GM19193 (cell line): ENCODE data around the gene HOXD4.

ENCODE experiments used
- POLR2A ChIP-seq: IDR thresholded peaks from 4 replicates; pipeline ENCODE4 v1.6.1; 2011; ENCODE audit not compliant: insufficient read depth, insufficient read length; ENCODE audit errors: extremely low read depth

Gene HOXD4

DNA sequence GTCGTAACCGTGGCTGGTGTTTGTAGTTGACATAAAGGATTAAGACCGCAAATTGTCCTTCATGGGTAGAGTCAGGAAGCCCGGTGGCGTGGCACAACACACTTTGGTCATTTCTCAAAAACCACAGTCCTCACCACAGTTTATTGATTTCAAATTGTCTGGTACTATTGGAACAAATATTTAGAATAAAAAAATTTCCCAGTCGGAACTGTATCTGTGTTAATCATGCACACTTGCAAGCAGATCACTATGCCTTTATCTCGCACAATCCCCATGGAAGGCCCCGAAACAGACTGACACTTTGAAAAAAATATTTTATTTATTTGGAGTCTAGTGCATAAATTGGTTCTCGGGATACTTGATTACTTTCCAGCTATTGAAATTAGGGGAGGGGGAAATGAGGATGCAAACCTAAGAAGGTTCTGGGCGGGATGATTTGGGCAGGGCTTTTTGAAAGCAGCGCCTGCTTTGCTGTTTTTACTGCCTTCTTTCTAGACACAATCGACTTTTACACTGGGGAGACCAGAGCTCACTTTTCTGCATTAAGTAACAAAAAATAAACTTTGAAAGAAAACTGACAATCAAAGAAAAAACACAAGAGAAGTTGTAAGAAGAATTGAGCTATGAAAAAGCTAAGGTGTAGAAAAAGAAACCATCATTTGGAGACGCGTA lies 21.7 kb downstream of the HOXD4 start:
- no peak for TF ChIP-seq POLR2A

- TF ChIP-seq POLR2A, result no peak
These were observed 22.4 kb downstream of the HOXD4 start for GRCh38 chr2:176173567-176174381.

DNA sequence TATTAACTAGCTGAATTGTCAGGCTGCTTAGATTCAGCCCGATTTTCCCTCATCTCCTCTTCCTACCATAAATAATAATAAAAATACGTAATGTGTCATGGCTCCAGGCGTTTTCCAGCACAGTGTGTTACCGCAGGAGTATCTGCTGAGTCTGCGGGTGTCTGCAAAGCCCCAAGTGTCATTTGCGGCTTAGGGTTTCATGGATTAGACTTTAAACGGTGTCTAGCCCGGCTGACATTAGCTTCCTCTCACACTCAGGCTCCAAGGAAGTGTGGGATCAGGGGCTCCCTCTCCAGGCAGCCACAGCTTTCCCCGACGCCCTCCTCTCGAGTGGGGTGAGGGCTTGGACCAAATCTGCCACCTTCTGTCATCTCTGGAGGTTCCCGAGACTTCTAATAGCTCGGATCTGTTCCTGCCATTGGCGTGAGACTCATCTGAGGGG lies 23.1 kb downstream of the HOXD4 start:
- no peak for TF ChIP-seq POLR2A

GRCh38 chr2:176174824-176175708 lies 23.7 kb downstream of the HOXD4 start:
- no peak for TF ChIP-seq POLR2A

GRCh38 chr2:176175709-176176607 lies 24.6 kb downstream of the HOXD4 start:
- no peak for TF ChIP-seq POLR2A

GRCh38 chr2:176177580-176178037 lies 26.3 kb downstream of the HOXD4 start:
- TF ChIP-seq POLR2A, result no peak

DNA sequence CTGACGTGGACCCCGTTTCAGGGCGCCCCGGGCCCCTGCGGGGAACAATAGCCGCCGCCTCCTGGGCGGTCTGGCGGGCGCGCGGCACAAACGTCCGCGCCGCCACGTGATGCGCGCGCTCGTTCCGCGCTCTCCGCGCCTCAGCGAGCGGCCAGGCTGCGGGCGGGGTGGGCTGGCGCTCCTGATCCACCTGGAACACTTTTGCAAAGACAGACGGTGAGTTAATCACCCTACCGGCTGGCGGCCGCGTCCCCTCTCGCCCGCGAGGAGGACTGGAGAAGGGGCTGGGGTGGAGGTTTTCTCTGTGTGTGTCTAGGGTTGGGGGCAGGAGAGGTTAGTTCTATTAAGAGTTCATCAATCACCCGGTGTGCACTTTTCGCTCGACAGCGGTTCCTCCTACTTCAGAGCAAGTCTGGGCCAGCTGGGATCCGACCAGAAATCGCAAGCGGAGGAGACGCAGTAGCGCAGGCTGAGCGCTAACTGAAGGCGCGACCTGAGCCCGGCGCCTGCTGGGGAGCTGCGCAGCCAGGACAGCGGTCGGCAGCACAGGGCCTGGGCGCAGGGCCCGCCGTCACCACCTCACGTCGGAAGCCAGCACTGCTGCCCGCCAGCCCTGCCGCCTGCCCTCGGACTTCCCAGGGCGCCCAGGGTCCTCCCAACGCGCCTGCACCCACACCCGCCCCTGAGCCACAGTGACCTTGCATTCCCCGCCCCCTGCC lies 26.8 kb downstream of the HOXD4 start:
- no peak for TF ChIP-seq POLR2A

DNA sequence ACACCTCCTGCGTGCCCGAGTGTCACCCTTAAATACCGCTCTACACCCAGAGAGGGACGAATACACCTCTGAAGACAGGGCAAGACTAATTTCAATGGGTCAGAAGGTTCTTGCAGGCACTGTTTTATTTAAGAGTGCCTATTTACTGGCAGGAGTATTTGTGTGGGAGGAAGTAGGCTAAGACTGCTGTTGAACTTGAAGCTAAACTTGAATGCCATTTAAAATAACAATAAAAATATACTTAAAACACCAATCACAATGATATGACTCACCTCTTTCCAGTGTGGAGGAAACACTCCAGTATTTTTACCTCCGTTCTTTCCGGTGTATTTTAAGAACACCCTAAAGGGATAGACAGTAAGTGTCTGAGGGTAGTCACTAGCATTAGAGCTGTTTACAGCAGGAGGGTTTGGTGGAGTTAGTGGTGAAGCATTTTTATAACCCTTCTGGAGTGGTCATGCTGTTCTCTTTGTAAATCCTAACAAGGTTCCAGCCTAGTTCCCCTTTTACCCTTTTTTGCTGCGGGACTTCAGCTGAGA lies 27.5 kb downstream of the HOXD4 start:
- TF ChIP-seq POLR2A, result no peak

GRCh38 chr2:176181551-176181950 lies 30.2 kb downstream of the HOXD4 start:
- no peak for TF ChIP-seq POLR2A

DNA sequence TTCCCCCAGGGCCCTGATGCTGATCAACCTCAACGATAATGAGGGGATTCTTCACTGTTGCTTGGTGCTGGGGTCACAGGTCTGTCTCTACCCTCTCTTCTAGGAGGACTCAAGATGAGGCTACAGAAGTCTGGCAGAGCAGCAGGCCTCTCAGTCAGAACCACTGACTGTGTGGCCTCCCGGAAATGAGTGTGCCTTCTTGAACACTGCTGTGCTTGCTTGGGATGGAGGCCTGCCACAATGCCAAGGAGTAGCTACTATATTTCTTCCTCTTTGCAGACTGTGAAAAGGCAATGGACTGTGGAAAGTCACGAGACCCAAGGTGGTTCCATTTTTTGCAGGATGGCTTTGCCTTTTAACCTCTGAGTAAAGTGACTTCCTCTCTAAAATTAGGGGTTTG lies 31.3 kb downstream of the HOXD4 start:
- no peak for TF ChIP-seq POLR2A

DNA sequence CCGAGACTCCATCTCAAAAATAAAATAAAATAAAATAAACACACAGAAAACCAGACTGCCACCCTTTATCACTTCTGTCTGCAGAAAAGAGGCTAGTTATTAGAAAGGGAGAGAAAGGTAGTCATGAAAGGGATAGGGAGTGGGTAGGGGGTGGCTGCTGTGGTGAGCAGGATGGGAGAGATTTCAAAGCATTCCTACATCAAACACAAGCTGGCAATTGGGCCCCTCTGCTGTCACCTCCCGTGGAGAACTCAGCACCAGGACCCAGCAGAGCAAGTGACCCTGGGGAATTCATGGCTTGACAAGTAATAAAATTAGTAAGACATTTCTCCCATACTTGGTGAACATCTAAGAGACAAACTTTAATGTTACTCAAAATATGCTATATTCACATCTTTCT lies 33.4 kb downstream of the HOXD4 start:
- no peak for TF ChIP-seq POLR2A

- TF ChIP-seq POLR2A, result no peak
These were observed 34.7 kb downstream of the HOXD4 start for GRCh38 chr2:176186024-176186423.

DNA sequence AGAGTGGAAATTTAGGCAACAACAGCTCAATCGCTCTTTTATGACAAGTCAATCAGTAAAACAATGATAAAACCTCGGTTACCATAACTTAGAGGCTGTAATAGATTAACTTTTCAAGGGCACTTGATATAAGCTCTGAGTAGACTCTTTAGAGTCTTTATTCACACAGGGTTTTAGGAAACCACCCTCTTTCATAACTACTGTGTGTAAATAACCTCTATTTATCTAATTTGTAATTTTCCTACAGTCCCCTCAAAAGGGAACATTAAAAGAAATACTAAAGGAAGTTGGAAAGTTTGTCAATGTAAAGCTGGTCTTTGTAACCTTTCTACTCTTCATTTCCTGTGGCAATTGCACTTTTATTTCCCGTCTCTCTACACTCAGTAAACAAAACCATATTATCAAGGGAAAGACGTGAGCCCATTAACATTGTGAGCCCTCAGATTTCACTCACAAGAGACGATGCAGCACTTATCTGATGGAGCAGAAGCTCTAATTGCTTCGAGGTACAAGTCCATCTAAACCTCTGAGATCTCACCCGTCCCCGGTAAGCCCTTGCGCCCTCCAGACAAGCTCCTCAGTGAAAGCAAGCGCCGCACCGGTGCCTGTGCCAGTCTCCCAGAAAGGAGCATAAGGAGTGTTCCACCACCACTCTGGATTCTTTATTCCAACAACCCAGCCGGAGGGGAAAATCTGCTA lies 36.0 kb downstream of the HOXD4 start:
- TF ChIP-seq POLR2A, result no peak
